Astrocyte (in vitro differentiated cells and primary cell): Measurements from ENCODE around the gene ACAN.

Source experiments
- CTCF ChIP-seq: IDR thresholded peaks from 2 replicates; pipeline ENCODE4 v1.5.1; 2011; ENCODE audit warnings: low read depth, mild to moderate bottlenecking, inconsistent platforms, low read length, moderate library complexity; ENCODE audit not compliant: insufficient read depth
- EZH2 ChIP-seq: IDR thresholded peaks from 2 replicates; pipeline ENCODE4 v1.6.1; 2012; ENCODE audit warnings: mild to moderate bottlenecking, low read length, inconsistent platforms; ENCODE audit not compliant: insufficient read depth

- no peak for TF ChIP-seq CTCF
- no peak for TF ChIP-seq EZH2
Measured at GRCh38 chr15:88906130-88906529, 102.9 kb downstream of the ACAN start.
